Erythroblast (primary cell): ENCODE data around the gene MAGEB2.

ENCODE experiments used
- DNase-seq, 2 experiments: peaks; one replicate each; lab custom pipeline; 2025; lab: John Stamatoyannopoulos, UW
- GATA1 ChIP-seq: IDR thresholded peaks from 2 replicates; pipeline ENCODE4 v1.6.1; 2011; ENCODE audit warnings: low read depth, mild to moderate bottlenecking, control low read depth, low read length, moderate library complexity
- POLR2A ChIP-seq: IDR thresholded peaks from 2 replicates; pipeline ENCODE4 v1.6.1; 2011; ENCODE audit warnings: mild to moderate bottlenecking, low read length

Gene MAGEB2

GRCh38 chrX:30241724-30242415 lies 26.5 kb downstream of the MAGEB2 start, which contains the start of gene MAGEB4:
Gene MAGEB4 (plus strand): TSS chrX:30242000. CDS start chrX:30242136, 136 bp downstream.
- TF ChIP-seq GATA1 (no peak), POLR2A (no peak)
- no peak for DNase-seq

- TF ChIP-seq GATA1 (no peak), POLR2A (no peak)
- DNase-seq = no peak
Measured at GRCh38 chrX:30246769-30247489, 31.6 kb downstream of the MAGEB2 start, which contains the start of gene MAGEB1. Gene MAGEB1 (plus strand): TSS chrX:30247146. CDS start chrX:30250494, 3,348 bp downstream.

- TF ChIP-seq POLR2A (no peak), GATA1 (no peak)
Measured at GRCh38 chrX:30248854-30249253, 33.5 kb downstream of the MAGEB2 start.

GRCh38 chrX:30253257-30253656 lies 37.9 kb downstream of the MAGEB2 start:
- DNase-seq = no peak
- no peak for TF ChIP-seq POLR2A
- no peak for TF ChIP-seq GATA1

More at GRCh38 chrX:30248854-30249253, 33.5 kb downstream of the MAGEB2 start:
- no peak for DNase-seq

GRCh38 chrX:30259927-30260326 lies 44.6 kb downstream of the MAGEB2 start:
- TF ChIP-seq POLR2A = no peak
- TF ChIP-seq GATA1 = no peak
- no peak for DNase-seq

- no peak for DNase-seq
Measured at GRCh38 chrX:30261012-30261411, 45.6 kb downstream of the MAGEB2 start.

GRCh38 chrX:30262763-30263162 lies 47.4 kb downstream of the MAGEB2 start:
- no peak for DNase-seq
- TF ChIP-seq GATA1 (no peak), POLR2A (no peak)

More at GRCh38 chrX:30261012-30261411, 45.6 kb downstream of the MAGEB2 start:
- TF ChIP-seq POLR2A (no peak), GATA1 (no peak)
